ENCODE data around the gene CFLAR. TPM values are rescaled to one million over a fixed set of nuclear protein-coding genes. Genes with fewer than 3 reads are reported as not detected.
A peak's percentile ranks its signal among the peaks of the same experiment; 100 is the strongest.
"Not testable (repeated sequence)": the region's sequence is repeated elsewhere in the genome, so short reads cannot be mapped to it uniquely, and the experiment has no call there.

Gene CFLAR
- total and polyA plus RNA-seq, 12 donors, result 91.5 to 257 (median 203) TPM

DNA sequence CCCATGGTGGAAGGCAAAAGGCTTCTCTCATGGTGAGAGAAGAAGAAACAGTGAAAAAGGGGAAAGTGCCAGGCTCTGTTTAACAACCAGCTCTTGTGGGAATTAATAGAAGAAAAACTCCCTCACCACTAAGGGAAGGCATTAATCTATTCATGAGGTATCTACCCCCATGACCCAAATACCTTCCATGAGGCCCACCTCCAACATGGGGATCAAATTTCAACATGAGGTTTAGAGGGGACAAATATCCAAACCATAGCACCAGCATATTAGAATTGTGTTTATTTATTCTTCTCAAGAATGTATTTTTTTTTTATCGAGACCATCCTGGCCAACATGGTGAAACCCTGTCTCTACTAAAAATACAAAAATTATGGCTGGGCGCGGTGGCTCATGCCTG is 4.9 kb upstream of the CFLAR start:
- no peaks in the 10 kb centered on the region for H3K27me3 ChIP-seq

DNA sequence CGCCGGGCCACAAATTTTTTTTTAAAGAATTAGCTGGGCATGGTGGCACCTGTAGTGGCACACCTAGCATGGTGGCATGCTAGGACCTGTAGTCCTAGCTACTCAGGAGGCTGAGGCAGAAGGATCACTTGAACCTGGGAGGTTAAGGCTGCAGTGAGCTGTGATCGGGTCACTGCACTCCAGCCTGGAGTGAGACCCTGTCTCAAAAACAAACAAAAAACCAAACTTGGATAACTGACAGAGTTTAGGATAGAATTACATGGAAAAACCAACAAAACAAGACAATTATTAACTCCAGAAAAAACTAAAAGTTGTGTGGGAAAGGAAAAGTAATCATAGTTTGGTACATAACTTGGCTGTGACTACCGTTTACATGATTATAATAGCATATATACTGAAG is 1.6 kb upstream of the CFLAR start:
- Histone ChIP-seq H3K27ac (peak overlapping the region in 4 of 10 donors; percentile 99 to 100 (median 100)), H3K9me3 (no peaks in the 10 kb centered on the region), H3K27me3 (no peaks in the 10 kb centered on the region), H3K4me1 (peaks cover 0 to 25% (median 16%) of the 10 kb centered on the region in 9 donors), H3K4me3 (peak overlapping the region in 2 of 10 donors; percentile 80 to 96), H3K36me3 (no peaks in the 10 kb centered on the region)
- TF ChIP-seq, protein P1, sequence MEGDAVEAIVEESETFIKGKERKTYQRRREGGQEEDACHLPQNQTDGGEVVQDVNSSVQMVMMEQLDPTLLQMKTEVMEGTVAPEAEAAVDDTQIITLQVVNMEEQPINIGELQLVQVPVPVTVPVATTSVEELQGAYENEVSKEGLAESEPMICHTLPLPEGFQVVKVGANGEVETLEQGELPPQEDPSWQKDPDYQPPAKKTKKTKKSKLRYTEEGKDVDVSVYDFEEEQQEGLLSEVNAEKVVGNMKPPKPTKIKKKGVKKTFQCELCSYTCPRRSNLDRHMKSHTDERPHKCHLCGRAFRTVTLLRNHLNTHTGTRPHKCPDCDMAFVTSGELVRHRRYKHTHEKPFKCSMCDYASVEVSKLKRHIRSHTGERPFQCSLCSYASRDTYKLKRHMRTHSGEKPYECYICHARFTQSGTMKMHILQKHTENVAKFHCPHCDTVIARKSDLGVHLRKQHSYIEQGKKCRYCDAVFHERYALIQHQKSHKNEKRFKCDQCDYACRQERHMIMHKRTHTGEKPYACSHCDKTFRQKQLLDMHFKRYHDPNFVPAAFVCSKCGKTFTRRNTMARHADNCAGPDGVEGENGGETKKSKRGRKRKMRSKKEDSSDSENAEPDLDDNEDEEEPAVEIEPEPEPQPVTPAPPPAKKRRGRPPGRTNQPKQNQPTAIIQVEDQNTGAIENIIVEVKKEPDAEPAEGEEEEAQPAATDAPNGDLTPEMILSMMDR (IDR thresholded peaks at IDR 0.05), result no peak
- ATAC-seq (no peak), DNase-seq (no peak)
- intact Hi-C loops (cut with DNase I), result loop anchor here in 2 of 10 donors (5.0 to 10.0 kb wide), 2 partner anchors 42 to 50 kb away; partner anchors contain the start of genes HYCC2 (in 1 of the 2) and NDUFB3 (in 1 of the 2)
- WGBS, 2 donors, result 86 to 89% methylated on average over 4 of the region's 4 CpGs

More for the DNA sequence above, 4.9 kb upstream of the CFLAR start:
- Histone ChIP-seq H3K4me1 (peaks cover 0 to 23% (median 16%) of the 10 kb centered on the region in 9 donors), H3K4me3 (no peak overlapping the region), H3K36me3 (peaks cover 0 to 5% (median 0%) of the 10 kb centered on the region in 9 donors), H3K9me3 (no peaks in the 10 kb centered on the region), H3K27ac (no peak overlapping the region)
- intact Hi-C loops (cut with DNase I), result loop anchor here in 2 of 10 donors (5.0 to 10.0 kb wide), 2 partner anchors 39 to 54 kb away; partner anchors contain the start of genes HYCC2 (in 1 of the 2) and NDUFB3 (in 1 of the 2)
- TF ChIP-seq, protein P1 (IDR thresholded peaks at IDR 0.05), result no peak
- 99 to 100% methylated on average over 3 of the region's 3 CpGs for WGBS, 2 donors
- ATAC-seq (no peak), DNase-seq (no peak)

DNA sequence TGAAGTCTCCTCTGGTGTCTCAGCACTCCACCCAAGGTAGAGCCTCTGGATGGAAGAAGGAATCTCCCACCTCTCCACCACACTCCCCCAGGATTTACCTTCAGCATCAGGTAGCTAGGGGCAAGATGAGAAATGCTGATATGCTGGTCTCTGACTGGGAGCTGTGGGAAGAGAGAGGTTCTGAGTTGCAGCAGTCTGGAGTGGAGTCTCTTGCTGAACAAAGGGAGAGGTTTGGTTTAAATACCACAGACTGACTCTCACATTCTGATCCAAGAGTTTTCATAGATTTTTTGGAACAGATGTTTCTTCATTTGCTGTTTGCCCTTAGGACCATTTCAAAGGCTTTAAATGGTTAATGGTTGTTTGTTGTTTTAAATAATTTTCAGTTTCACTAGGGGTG is 1.1 kb upstream of the CFLAR start:
- peaks cover 0 to 25% (median 16%) of the 10 kb centered on the region in 9 donors for H3K4me1 ChIP-seq
- no peak for ATAC-seq
- no peak for DNase-seq
- no peaks in the 10 kb centered on the region for H3K27me3 ChIP-seq
- TF ChIP-seq, protein P1 (IDR thresholded peaks at IDR 0.05), result no peak
- peak overlapping the region in 8 of 10 donors; percentile 99 to 100 (median 100) for H3K27ac ChIP-seq
- H3K36me3 ChIP-seq, result no peaks in the 10 kb centered on the region
- no peaks in the 10 kb centered on the region for H3K9me3 ChIP-seq
- intact Hi-C loops (cut with DNase I), result loop anchor here in 9 of 10 donors (5.0 to 10.0 kb wide), 3 partner anchors 42 to 50 kb away; partner anchors contain the start of genes HYCC2 (in 5 of the 9) and NDUFB3 (in 5 of the 9)
- H3K4me3 ChIP-seq, result peak overlapping the region in 4 of 10 donors; percentile 80 to 96 (median 91)

DNA sequence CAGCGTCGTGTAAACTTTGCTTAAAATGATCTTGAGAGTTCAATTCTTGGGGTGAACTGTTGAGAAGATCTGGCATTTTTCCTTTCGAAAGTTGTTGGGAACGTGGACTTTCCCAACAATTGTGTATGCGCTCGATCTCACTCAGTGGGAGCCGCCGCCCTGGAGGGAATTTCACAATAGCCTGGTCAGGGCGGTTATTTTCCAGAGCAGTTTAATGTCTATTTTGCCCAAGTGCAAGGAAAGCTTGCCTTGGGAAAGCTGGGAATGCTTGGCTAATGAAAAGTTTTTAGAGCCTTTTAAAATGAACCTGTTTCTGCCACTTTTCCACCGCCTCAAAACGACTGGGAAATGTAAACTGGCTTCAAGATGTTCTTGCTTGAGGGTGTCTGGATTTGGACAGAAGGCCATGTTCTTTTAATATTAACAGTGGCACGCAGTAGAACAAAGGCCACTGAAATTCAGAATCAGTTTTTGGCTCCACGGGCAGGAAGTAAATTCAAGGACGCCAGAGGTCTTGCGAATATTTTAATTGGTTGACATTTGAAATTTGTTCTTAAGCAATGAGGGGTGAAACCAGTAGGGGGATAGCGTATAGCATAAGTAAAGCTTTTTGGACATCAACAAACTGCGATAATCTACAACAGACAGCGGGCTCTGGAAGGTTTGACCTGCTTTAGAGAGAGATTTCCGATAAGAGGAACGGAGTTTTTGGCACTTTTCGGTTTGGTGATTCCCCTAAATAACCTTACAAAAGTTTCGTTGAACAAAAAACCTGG is 1.2 kb downstream of the CFLAR start:
- intact Hi-C loops (cut with DNase I), result loop anchor here (1.0 to 10.0 kb wide), 8 partner anchors 14 to 252 kb away; partner anchors contain the start of genes HYCC2 (in 5 of the 10), NDUFB3 (in 4 of the 10) and CLK1 (in 1 of the 10)
- peak in 1 of 2 donors; percentile 70 for DNase-seq
- TF ChIP-seq, protein P1 (IDR thresholded peaks at IDR 0.05), result peak in 8 of 9 donors; percentile 15 to 54 (median 39)
- peaks cover 0 to 47% (median 38%) of the 10 kb centered on the region in 9 donors for H3K4me1 ChIP-seq
- H3K27me3 ChIP-seq, result no peaks in the 10 kb centered on the region
- peak; percentile 21 to 54 (median 44) for ATAC-seq
- 1 to 2% methylated on average over 22 of the region's 22 CpGs for WGBS, 2 donors
- peaks cover 0 to 8% (median 0%) of the 10 kb centered on the region in 9 donors for H3K36me3 ChIP-seq
- no peaks in the 10 kb centered on the region for H3K9me3 ChIP-seq
- peak overlapping the region; percentile 73 to 96 (median 84) for H3K4me3 ChIP-seq
- peak overlapping the region; percentile 98 to 100 (median 100) for H3K27ac ChIP-seq

DNA sequence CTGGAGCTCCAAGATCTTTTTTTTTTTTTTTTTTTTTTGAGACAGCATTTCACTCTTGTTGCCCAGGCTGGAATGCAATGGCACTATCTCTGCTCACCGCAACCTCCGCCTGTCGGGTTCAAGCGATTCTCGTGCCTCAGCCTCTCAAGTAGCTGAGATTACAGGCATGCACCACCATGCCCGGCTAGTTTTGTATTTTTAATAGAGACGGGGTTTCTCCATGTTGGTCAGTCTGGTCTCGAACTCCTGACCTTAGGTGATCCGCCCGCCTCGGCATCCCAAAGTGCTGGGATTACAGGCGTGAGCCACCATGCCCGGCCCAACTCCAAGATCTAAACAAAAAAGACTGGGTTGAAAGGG is 1.8 kb downstream of the CFLAR start:
- intact Hi-C loops (cut with DNase I), result loop anchor here (1.0 to 10.0 kb wide), 8 partner anchors 13 to 253 kb away; partner anchors contain the start of genes HYCC2 (in 5 of the 10), NDUFB3 (in 4 of the 10) and CLK1 (in 1 of the 10)
- peak overlapping the region; percentile 73 to 96 (median 84) for H3K4me3 ChIP-seq
- DNase-seq, result peak in 1 of 2 donors; percentile 23
- H3K36me3 ChIP-seq, result peaks cover 0 to 12% (median 0%) of the 10 kb centered on the region in 9 donors
- WGBS, 2 donors, result 10 to 15% methylated on average over 13 of the region's 13 CpGs
- peaks cover 0 to 53% (median 44%) of the 10 kb centered on the region in 9 donors for H3K4me1 ChIP-seq
- H3K27me3 ChIP-seq, H3K9me3 ChIP-seq: not testable (repeated sequence)
- H3K27ac ChIP-seq, result peak overlapping the region; percentile 98 to 100 (median 100)
- peak in 3 of 8 donors; percentile 0 to 11 (median 5) for ATAC-seq

All from heart right ventricle (tissue), 16 donors.